OCI-LY7 (cell line): ENCODE results near the gene NCAPH2. TPM values are rescaled to one million over a fixed set of nuclear protein-coding genes. Genes with fewer than 3 reads are reported as not detected.

Experiments
- BruUV-seq: library from RNA; stranded (reverse); fragments of 400-500 nt; replicated peaks from 2 replicates; lab custom pipeline; 2021; lab: Mats Ljungman, UMichigan
- CTCF ChIA-PET: fragments of 300-600 bp; sonication (Branson Sonifier 250); formaldehyde crosslinking; loops from one replicate; lab custom pipeline; 2022; ENCODE audit warnings: antibody characterized with exemption; ENCODE audit not compliant: unreplicated experiment; lab: Charles Lee
- POLR2A ChIA-PET: fragments of 300-600 bp; sonication (Branson Sonifier 250); formaldehyde crosslinking; loops from one replicate; lab custom pipeline; 2022; ENCODE audit warnings: antibody characterized with exemption; lab: Charles Lee
- DNase-seq: peaks from one replicate; pipeline ENCODE4 v3.0.0-alpha.2; 2015; ENCODE audit warnings: low spot score
- H2AFZ ChIP-seq: fragments of 200-600 bp; sonication (generic), shearing (Covaris generic); 2 replicates; pipeline ENCODE4 v1.6.1; 2014; ENCODE audit warnings: mild to moderate bottlenecking, antibody characterized with exemption, low read length, moderate library complexity
- H3K27ac ChIP-seq: fragments of 200-600 bp; sonication (generic); 2 replicates; pipeline ENCODE4 v1.5.1; 2014; ENCODE audit warnings: mixed run types, low read depth, mild to moderate bottlenecking, moderate library complexity, low read length, inconsistent platforms; ENCODE audit not compliant: poor library complexity, severe bottlenecking
- H3K36me3 ChIP-seq: fragments of 200-600 bp; sonication (generic); 2 replicates; pipeline ENCODE4 v1.6.1; 2014; ENCODE audit warnings: mild to moderate bottlenecking, antibody characterized with exemption, low read length, moderate library complexity, mixed read lengths; ENCODE audit not compliant: insufficient read depth
- H3K4me1 ChIP-seq: fragments of 200-600 bp; sonication (generic); 2 replicates; pipeline ENCODE4 v1.5.1; 2014; ENCODE audit warnings: mild to moderate bottlenecking, low read length; ENCODE audit not compliant: insufficient read depth, poor library complexity, severe bottlenecking
- H3K4me2 ChIP-seq: fragments of 200-600 bp; sonication (generic); 2 replicates; pipeline ENCODE4 v1.6.1; 2014; ENCODE audit warnings: mild to moderate bottlenecking, low read length
- H3K4me3 ChIP-seq: fragments of 200-600 bp; sonication (generic); 2 replicates; pipeline ENCODE4 v1.5.1; 2014; ENCODE audit warnings: mild to moderate bottlenecking, low read depth, low read length; ENCODE audit not compliant: poor library complexity, severe bottlenecking
- H3K79me2 ChIP-seq: fragments of 200-600 bp; sonication (generic); 2 replicates; pipeline ENCODE4 v1.6.1; 2016; ENCODE audit warnings: low read depth, mild to moderate bottlenecking, low read length, moderate library complexity, mixed read lengths; ENCODE audit not compliant: insufficient read depth
- H3K9me2 ChIP-seq: fragments of 200-600 bp; sonication (generic); 2 replicates; pipeline ENCODE4 v1.6.1; 2016; ENCODE audit warnings: mild to moderate bottlenecking, low read length, mixed read lengths; ENCODE audit not compliant: insufficient read depth
- H3K9me3 ChIP-seq: fragments of 200-600 bp; sonication (generic); 2 replicates; pipeline ENCODE4 v1.6.1; 2014; ENCODE audit warnings: mild to moderate bottlenecking, mixed run types, low read length, mixed read lengths
- H4K20me1 ChIP-seq: fragments of 200-600 bp; sonication (generic); 2 replicates; pipeline ENCODE4 v1.6.1; 2014; ENCODE audit warnings: mild to moderate bottlenecking, antibody characterized with exemption, low read length, moderate library complexity, mixed read lengths; ENCODE audit not compliant: insufficient read depth
- CTCF ChIP-seq: fragments of 200-600 bp; sonication (generic); conservative IDR thresholded peaks from 2 replicates; pipeline ENCODE4 v1.5.1; 2014; ENCODE audit warnings: mild to moderate bottlenecking, antibody characterized with exemption, low read length, moderate library complexity, mixed read lengths
- EZH2phosphoT487 ChIP-seq: fragments of 200-600 bp; sonication (generic); IDR thresholded peaks from 2 replicates; pipeline ENCODE4 v1.6.1; 2018; ENCODE audit warnings: low read depth, borderline replicate concordance, mild to moderate bottlenecking, mixed run types, antibody characterized with exemption, low read length, moderate library complexity, mixed read lengths
- intact Hi-C: fragments of 100-400 bp; cut with micrococcal nuclease; formaldehyde crosslinking; loops from one replicate; pipeline ENCODE4 v1.10.0; 2022; ENCODE audit not compliant: unreplicated experiment
- total RNA-seq, 2 experiments: library from RNA; depleted of rRNA in 1 of 2; stranded (reverse); fragments of >200 nt in 1 of 2; shearing (Covaris generic) in 1 of 2; gene quantifications; 2 replicates each; pipeline ENCODE4 v1.2.3, GENCODE V29; 2014 to 2022

Gene NCAPH2
- total RNA-seq, 2 experiments from 2014 or later = 126 to 129 TPM

GRCh38 chr22:50473088-50473487 is 34.9 kb upstream of the NCAPH2 start:
- Histone ChIP-seq H2AFZ (no peak overlapping the region), H3K4me2 (peak overlapping the region; percentile 99), H3K9me3 (no peaks in the 10 kb centered on the region), H3K36me3 (peaks cover 22% of the 10 kb centered on the region; the same call in 1 of the 2 replicates), H4K20me1 (peaks cover 6% of the 10 kb centered on the region; the same call in 1 of the 2 replicates), H3K4me1 (peaks cover 61% of the 10 kb centered on the region), H3K9me2 (no peaks in the 10 kb centered on the region), H3K27ac (peak overlapping the region; percentile 95), H3K4me3 (peak overlapping the region; percentile 96), H3K79me2 (peaks cover 49% of the 10 kb centered on the region)
- no peak for TF ChIP-seq EZH2phosphoT487
- TF ChIP-seq CTCF = peak; percentile 87
- POLR2A ChIA-PET = interaction anchor here (0.5 kb wide), 1 partner anchor 143 kb away, joined by 3 read pairs; no protein-coding TSS in a partner anchor
- intact Hi-C loops = loop anchor here (5.0 to 10.0 kb wide), 2 partner anchors 228 to 281 kb away; partner anchors contain the start of gene TUBGCP6
- no TSS peak for BruUV-seq
- CTCF ChIA-PET = interaction anchor here (0.6 to 0.9 kb wide), 2 partner anchors 25 to 49 kb away, joined by 3 to 4 read pairs; no protein-coding TSS in a partner anchor
- peak; percentile 85 for DNase-seq

GRCh38 chr22:50473855-50474671 is 34.0 kb upstream of the NCAPH2 start:
- Histone ChIP-seq H3K9me2 (no peaks in the 10 kb centered on the region), H3K9me3 (no peaks in the 10 kb centered on the region), H4K20me1 (peaks cover 6% of the 10 kb centered on the region; the same call in 1 of the 2 replicates), H3K4me2 (peak overlapping the region; percentile 99), H3K27ac (peak overlapping the region; percentile 95), H3K36me3 (peaks cover 16% of the 10 kb centered on the region; the same call in 1 of the 2 replicates), H2AFZ (no peak overlapping the region), H3K4me3 (peak overlapping the region; percentile 96), H3K79me2 (peaks cover 39% of the 10 kb centered on the region), H3K4me1 (peaks cover 51% of the 10 kb centered on the region)
- ChIA-PET CTCF (interaction anchor here (0.9 kb wide), 1 partner anchor 24 kb away, joined by 4 read pairs; no protein-coding TSS in a partner anchor), POLR2A (no interaction called here)
- intact Hi-C loops = loop anchor here (2.0 to 10.0 kb wide), 3 partner anchors 33 to 282 kb away; partner anchors contain the start of genes LMF2 and TUBGCP6
- DNase-seq = peak; percentile 41
- TF ChIP-seq EZH2phosphoT487 (no peak), CTCF (no peak)
- BruUV-seq = no TSS peak
